ENCODE results near the gene PTPRT. TPM values are rescaled to one million over a fixed set of nuclear protein-coding genes. Genes with fewer than 3 reads are reported as not detected.

Gene PTPRT
- total RNA-seq, 1 experiment from 2014 or later, result not detected

GRCh38 chr20:42703744-42704143 is 486.0 kb downstream of the PTPRT start:
- DNase-seq (ENCODE audit: low read depth, low spot score) (no peak), ATAC-seq (no peak)
- H3K9ac ChIP-seq (ENCODE audit: low read length), result no peak overlapping the region
- TF ChIP-seq ZFX (IDR thresholded peaks at IDR 0.05), result no peak
- no peak for TF ChIP-seq EGR1 (IDR thresholded peaks at IDR 0.05; ENCODE audit: low read depth)
- TF ChIP-seq CBX3 (IDR thresholded peaks at IDR 0.05; ENCODE audit: low read depth), result no peak
- TF ChIP-seq EZH2phosphoT487 (IDR thresholded peaks at IDR 0.05; ENCODE audit: borderline replicate concordance), result no peak
- no peak for TF ChIP-seq FOSL1 (IDR thresholded peaks at IDR 0.05; ENCODE audit: low read depth)
- no peak for TF ChIP-seq SIN3A (IDR thresholded peaks at IDR 0.05; ENCODE audit: low read depth)
- TF ChIP-seq POLR2AphosphoS5 (IDR thresholded peaks at IDR 0.05; ENCODE audit: low read depth, low read length), result no peak
- TF ChIP-seq SRF (IDR thresholded peaks at IDR 0.05; ENCODE audit: low read depth), result no peak
- no peak for TF ChIP-seq EZH2 (IDR thresholded peaks at IDR 0.05)
- TF ChIP-seq RAD21 (IDR thresholded peaks at IDR 0.05; ENCODE audit: low read depth), result no peak
- no peak for TF ChIP-seq ATF3 (IDR thresholded peaks at IDR 0.05)
- TF ChIP-seq TCF7L2 (IDR thresholded peaks at IDR 0.05; ENCODE audit: borderline replicate concordance, extremely low read depth, insufficient read depth, insufficient read length), result no peak
- H3K9me2 ChIP-seq (ENCODE audit: insufficient read depth), result no peaks in the 10 kb centered on the region
- ChIA-PET RAD21 (ENCODE audit: low non-redundant PET in 1 of 2, low total read pairs in 2 of 2, uncharacterized antibody in 2 of 2, unreplicated experiment in 2 of 2) (no interaction called here), CTCF (no interaction called here), POLR2A (no interaction called here)
- intact Hi-C loops (cut with micrococcal nuclease), result no loop called here
- H2AFZ ChIP-seq (ENCODE audit: low read depth, low read length, poor library complexity, severe bottlenecking), result no peak overlapping the region
- BruUV-seq (replicated peaks), result no TSS peak
- H3K79me2 ChIP-seq (ENCODE audit: insufficient read depth, low read length), result no peaks in the 10 kb centered on the region
- no peak overlapping the region for H3K27ac ChIP-seq (ENCODE audit: low read depth, low read length)
- no peak overlapping the region for H3K4me3 ChIP-seq (replicated peaks in 1 of 2; ENCODE audit: low read depth in 1 of 2, low read length in 2 of 2)
- peaks cover 10 to 32% of the 10 kb centered on the region in 2 experiments; a peak in 2 of 4 replicates for H3K9me3 ChIP-seq (ENCODE audit: control insufficient read depth in 1 of 2, insufficient read depth in 1 of 2, low read depth in 1 of 2, low read length in 2 of 2)
- no peak overlapping the region for H3K4me2 ChIP-seq (ENCODE audit: low read length)
- H4K20me1 ChIP-seq (ENCODE audit: insufficient read depth), result no peaks in the 10 kb centered on the region
- H3K36me3 ChIP-seq (ENCODE audit: control insufficient read depth in 1 of 2, insufficient read depth in 2 of 2, low read length in 2 of 2), result no peaks in the 10 kb centered on the region
- no peaks in the 10 kb centered on the region for H3K27me3 ChIP-seq (ENCODE audit: insufficient read depth, low read length)
- H3K4me1 ChIP-seq (ENCODE audit: control insufficient read depth in 1 of 2, insufficient read depth in 2 of 2, low read length in 2 of 2), result no peaks in the 10 kb centered on the region

- Histone ChIP-seq H3K36me3 (ENCODE audit: control insufficient read depth in 1 of 2, insufficient read depth in 2 of 2, low read length in 2 of 2) (no peaks in the 10 kb centered on the region), H3K4me3 (replicated peaks in 1 of 2; ENCODE audit: low read depth in 1 of 2, low read length in 2 of 2) (no peak overlapping the region), H2AFZ (ENCODE audit: low read depth, low read length, poor library complexity, severe bottlenecking) (no peak overlapping the region), H3K9me3 (ENCODE audit: control insufficient read depth in 1 of 2, insufficient read depth in 1 of 2, low read depth in 1 of 2, low read length in 2 of 2) (peaks cover 12 to 30% of the 10 kb centered on the region in 2 experiments; a peak in 2 of 4 replicates), H3K9me2 (ENCODE audit: insufficient read depth) (no peaks in the 10 kb centered on the region), H4K20me1 (ENCODE audit: insufficient read depth) (no peaks in the 10 kb centered on the region), H3K4me2 (ENCODE audit: low read length) (no peak overlapping the region), H3K27ac (ENCODE audit: low read depth, low read length) (no peak overlapping the region), H3K27me3 (ENCODE audit: insufficient read depth, low read length) (no peaks in the 10 kb centered on the region), H3K4me1 (ENCODE audit: control insufficient read depth in 1 of 2, insufficient read depth in 2 of 2, low read length in 2 of 2) (no peaks in the 10 kb centered on the region), H3K9ac (ENCODE audit: low read length) (no peak overlapping the region), H3K79me2 (ENCODE audit: insufficient read depth, low read length) (no peaks in the 10 kb centered on the region)
- no peak for TF ChIP-seq SP1 (IDR thresholded peaks at IDR 0.05; ENCODE audit: low read depth)
- no peak for TF ChIP-seq POLR2A (IDR thresholded peaks at IDR 0.05; ENCODE audit: borderline replicate concordance, extremely low read depth, insufficient read depth, insufficient read length)
- TF ChIP-seq SRF (IDR thresholded peaks at IDR 0.05; ENCODE audit: low read depth), result no peak
- no peak for TF ChIP-seq CEBPB (IDR thresholded peaks at IDR 0.05; ENCODE audit: low read depth)
- no peak for TF ChIP-seq EZH2phosphoT487 (IDR thresholded peaks at IDR 0.05; ENCODE audit: borderline replicate concordance)
- no peak for TF ChIP-seq ELF1 (IDR thresholded peaks at IDR 0.05; ENCODE audit: borderline replicate concordance, low read depth)
- TF ChIP-seq REST (IDR thresholded peaks at IDR 0.05; ENCODE audit: low read depth), result no peak
- no peak for TF ChIP-seq TCF7L2 (IDR thresholded peaks at IDR 0.05; ENCODE audit: borderline replicate concordance, extremely low read depth, insufficient read depth, insufficient read length)
- no peak for TF ChIP-seq POLR2AphosphoS5 (IDR thresholded peaks at IDR 0.05; ENCODE audit: low read depth, low read length)
- no peak for TF ChIP-seq CTCF (IDR thresholded peaks at IDR 0.05 in 2 of 3, conservative IDR thresholded peaks at IDR 0.05 in 1 of 3; ENCODE audit: borderline replicate concordance in 1 of 3, insufficient read depth in 1 of 3, low read depth in 2 of 3, low read length in 2 of 3)
- ChIA-PET POLR2A (no interaction called here), CTCF (no interaction called here), RAD21 (ENCODE audit: low non-redundant PET in 1 of 2, low total read pairs in 2 of 2, uncharacterized antibody in 2 of 2, unreplicated experiment in 2 of 2) (no interaction called here)
- intact Hi-C loops (cut with micrococcal nuclease), result no loop called here
- ATAC-seq (no peak), DNase-seq (ENCODE audit: low read depth, low spot score) (no peak)
- no TSS peak for BruUV-seq (replicated peaks)
Observed at GRCh38 chr20:42701948-42702347, 487.8 kb downstream of the PTPRT start.

All from HCT116 (cell line).